Tibial nerve (tissue), 4 donors: ENCODE data around the gene PLEKHA7. TPM values are rescaled to one million over a fixed set of nuclear protein-coding genes. Genes with fewer than 3 reads are reported as not detected.

Experiments
- DNase-seq, 2 donors: peaks; one replicate each; pipeline ENCODE4 v3.0.0-alpha.2; 2019; ENCODE audit warnings: low spot score in 2 of 2
- H3K27ac ChIP-seq, 4 donors: fragments of 200-600 bp; sonication (generic) in 3 of 4; one replicate each; pipeline ENCODE4 v1.5.1; 2017 to 2019; ENCODE audit warnings: mild to moderate bottlenecking in 1 of 4
- H3K27me3 ChIP-seq, 2 donors: fragments of 200-600 bp; sonication (generic) in 1 of 2; one replicate each; pipeline versions ENCODE4 v1.5.1 to v1.6.0; 2017 to 2019
- H3K36me3 ChIP-seq, 3 donors: fragments of 200-600 bp; sonication (generic); one replicate each; pipeline ENCODE4 v1.5.1; 2018 to 2019
- H3K4me1 ChIP-seq, 4 donors: fragments of 200-600 bp; sonication (generic) in 3 of 4; one replicate each; pipeline ENCODE4 v1.5.1; 2017 to 2019
- H3K4me3 ChIP-seq, 4 donors: fragments of 200-600 bp; sonication (generic) in 3 of 4; one replicate each; pipeline ENCODE4 v1.5.1; 2017 to 2019; ENCODE audit warnings: mild to moderate bottlenecking in 1 of 4, moderate library complexity in 1 of 4
- H3K9me3 ChIP-seq, 4 donors: fragments of 200-600 bp; sonication (generic) in 3 of 4; one replicate each; pipeline ENCODE4 v1.5.1; 2017 to 2019
- EP300 ChIP-seq, 2 donors: sonication (generic); formaldehyde crosslinking; IDR thresholded peaks; one replicate each; pipeline ENCODE4 v1.6.1; 2017; ENCODE audit warnings: antibody characterized with exemption in 2 of 2, mild to moderate bottlenecking in 1 of 2
- POLR2A ChIP-seq, 2 donors: fragments of 450-650 bp; IDR thresholded peaks; one replicate each; pipeline ENCODE4 v1.6.1; 2017; ENCODE audit warnings: antibody characterized with exemption in 2 of 2, mild to moderate bottlenecking in 2 of 2, moderate library complexity in 2 of 2
- WGBS, 2 donors: methylation state at CpG; one replicate each; pipeline ENCODE4 v1.1.5; 2018; 5-methylcytosine and 5-hydroxymethylcytosine counted together
- total RNA-seq, 4 donors: library from RNA; depleted of rRNA; stranded (reverse); fragments of >200 nt; gene quantifications; one replicate each; pipeline ENCODE4 v1.1.0, GENCODE V29; 2016
- TF ChIP-seq, protein P1 (sequence below), 5 experiments: fragments of 200-600 bp in 3 of 5; fragments of 450-650 bp in 2 of 5; sonication (generic) in 3 of 5; IDR thresholded peaks; one replicate each; pipeline ENCODE4 v1.5.1; 2016 to 2019; ENCODE audit warnings: antibody characterized with exemption in 5 of 5, mild to moderate bottlenecking in 3 of 5, moderate library complexity in 2 of 5

The PLEKHA7 gene
- total RNA-seq, 4 donors from 2014 or later = 41.6 to 56.7 (median 50.1) TPM

DNA sequence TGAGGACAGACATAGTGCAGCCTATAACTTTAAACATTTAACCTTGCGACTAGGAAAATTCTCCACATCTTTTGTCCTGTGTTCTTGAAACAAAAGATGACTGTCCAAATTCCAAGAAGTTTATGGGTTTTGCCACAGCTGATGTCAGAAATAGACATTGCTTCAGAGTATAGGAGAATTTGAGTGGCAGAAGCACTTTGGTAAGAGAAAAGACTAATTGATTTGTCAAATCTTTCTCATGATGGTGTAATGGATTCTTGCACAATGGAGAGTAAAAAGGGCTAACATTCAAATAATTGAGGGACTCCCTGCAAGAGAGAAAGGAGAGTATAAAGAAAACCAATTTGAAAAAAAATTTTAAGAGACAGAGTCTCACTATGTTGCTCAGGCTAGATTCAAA lies 250.5 kb downstream of the PLEKHA7 start:
- Histone ChIP-seq H3K36me3 (peaks cover 0 to 4% (median 0%) of the 10 kb centered on the region in 3 donors), H3K27ac (no peak overlapping the region), H3K27me3 (no peaks in the 10 kb centered on the region), H3K4me1 (no peaks in the 10 kb centered on the region), H3K4me3 (no peak overlapping the region), H3K9me3 (no peaks in the 10 kb centered on the region)
- no peak for DNase-seq
- TF ChIP-seq EP300 (IDR thresholded peaks at IDR 0.05) (no peak), POLR2A (IDR thresholded peaks at IDR 0.05) (no peak)
- TF ChIP-seq, protein P1, sequence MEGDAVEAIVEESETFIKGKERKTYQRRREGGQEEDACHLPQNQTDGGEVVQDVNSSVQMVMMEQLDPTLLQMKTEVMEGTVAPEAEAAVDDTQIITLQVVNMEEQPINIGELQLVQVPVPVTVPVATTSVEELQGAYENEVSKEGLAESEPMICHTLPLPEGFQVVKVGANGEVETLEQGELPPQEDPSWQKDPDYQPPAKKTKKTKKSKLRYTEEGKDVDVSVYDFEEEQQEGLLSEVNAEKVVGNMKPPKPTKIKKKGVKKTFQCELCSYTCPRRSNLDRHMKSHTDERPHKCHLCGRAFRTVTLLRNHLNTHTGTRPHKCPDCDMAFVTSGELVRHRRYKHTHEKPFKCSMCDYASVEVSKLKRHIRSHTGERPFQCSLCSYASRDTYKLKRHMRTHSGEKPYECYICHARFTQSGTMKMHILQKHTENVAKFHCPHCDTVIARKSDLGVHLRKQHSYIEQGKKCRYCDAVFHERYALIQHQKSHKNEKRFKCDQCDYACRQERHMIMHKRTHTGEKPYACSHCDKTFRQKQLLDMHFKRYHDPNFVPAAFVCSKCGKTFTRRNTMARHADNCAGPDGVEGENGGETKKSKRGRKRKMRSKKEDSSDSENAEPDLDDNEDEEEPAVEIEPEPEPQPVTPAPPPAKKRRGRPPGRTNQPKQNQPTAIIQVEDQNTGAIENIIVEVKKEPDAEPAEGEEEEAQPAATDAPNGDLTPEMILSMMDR (IDR thresholded peaks at IDR 0.05) = no peak
- 63 to 71% methylated on average over 1 of the region's 1 CpG for WGBS, 2 donors

DNA sequence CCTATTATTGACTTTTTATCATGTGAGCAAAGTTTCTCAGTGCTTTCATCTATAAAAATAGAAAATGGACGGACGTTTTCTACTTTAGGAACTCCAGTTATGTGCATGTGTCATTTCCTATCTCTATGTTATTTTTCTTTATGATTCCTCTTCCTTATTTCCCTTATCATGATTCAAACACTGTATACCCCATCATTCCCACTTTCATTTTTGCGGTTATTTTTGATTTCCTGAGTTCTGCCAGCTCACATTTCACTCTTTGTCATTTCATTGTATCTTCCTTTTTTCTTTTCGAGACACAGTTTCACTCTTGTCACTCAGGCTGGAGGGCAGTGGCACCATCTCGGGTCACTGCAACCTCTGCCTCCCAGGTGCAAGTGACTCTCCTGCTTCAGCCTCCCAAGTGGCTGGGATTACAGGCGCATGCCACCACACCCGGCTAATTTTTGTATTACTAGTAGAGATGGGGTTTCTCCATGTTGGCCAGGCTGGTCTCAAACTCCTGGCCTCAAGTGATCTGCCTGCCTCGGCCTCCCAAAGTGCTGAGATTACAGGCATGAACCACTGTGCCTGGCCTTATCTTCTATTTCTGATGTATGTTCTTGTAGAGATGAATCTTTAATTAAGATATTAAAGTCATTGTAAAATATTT lies 254.2 kb downstream of the PLEKHA7 start:
- H3K4me3 ChIP-seq = no peak overlapping the region
- no peaks in the 10 kb centered on the region for H3K4me1 ChIP-seq
- TF ChIP-seq EP300 (IDR thresholded peaks at IDR 0.05) (no peak), POLR2A (IDR thresholded peaks at IDR 0.05) (no peak)
- TF ChIP-seq, protein P1 (IDR thresholded peaks at IDR 0.05) = no peak
- 71 to 72% methylated on average over 8 of the region's 8 CpGs for WGBS, 2 donors
- DNase-seq = no peak
- H3K9me3 ChIP-seq = no peaks in the 10 kb centered on the region
- no peaks in the 10 kb centered on the region for H3K27me3 ChIP-seq
- peaks cover 0 to 42% (median 8%) of the 10 kb centered on the region in 3 donors for H3K36me3 ChIP-seq
- H3K27ac ChIP-seq = no peak overlapping the region

DNA sequence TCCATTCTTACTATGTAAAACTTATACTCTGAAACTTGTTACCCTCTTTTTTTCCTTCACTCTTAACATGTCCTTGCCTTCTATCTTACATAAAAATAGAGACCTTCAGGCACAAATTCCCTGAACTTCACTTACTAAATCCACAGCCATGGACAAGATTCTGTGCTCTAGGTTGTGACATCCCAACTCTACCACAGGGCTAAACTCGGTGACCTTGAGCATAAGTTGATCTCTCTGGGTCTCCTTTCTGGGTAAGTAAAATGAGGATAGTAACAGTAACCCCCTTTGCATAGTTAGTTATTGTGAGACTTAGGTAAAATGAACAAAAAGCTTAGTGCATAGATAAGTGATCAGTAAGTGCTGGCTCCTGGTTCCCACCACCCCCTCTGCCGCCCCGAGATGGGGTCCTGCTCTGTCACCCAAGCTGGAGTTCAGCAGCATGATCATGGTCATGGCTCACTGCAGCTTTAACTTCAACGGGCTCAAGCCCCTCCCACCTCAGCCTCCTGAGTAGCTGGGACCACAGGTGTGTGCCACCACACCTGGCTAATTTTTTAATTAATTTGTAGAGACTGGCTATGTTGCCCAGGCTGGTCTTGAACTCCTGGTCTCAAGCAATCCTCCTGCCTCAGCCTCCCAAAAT lies 255.7 kb downstream of the PLEKHA7 start:
- Histone ChIP-seq H3K9me3 (no peaks in the 10 kb centered on the region), H3K27ac (no peak overlapping the region), H3K27me3 (no peaks in the 10 kb centered on the region), H3K4me3 (no peak overlapping the region), H3K4me1 (no peaks in the 10 kb centered on the region), H3K36me3 (peaks cover 0 to 57% (median 12%) of the 10 kb centered on the region in 3 donors)
- TF ChIP-seq EP300 (IDR thresholded peaks at IDR 0.05) (no peak), POLR2A (IDR thresholded peaks at IDR 0.05) (no peak)
- TF ChIP-seq, protein P1 (IDR thresholded peaks at IDR 0.05) = no peak
- DNase-seq = no peak
- WGBS, 2 donors = 88 to 94% methylated on average over 4 of the region's 4 CpGs

DNA sequence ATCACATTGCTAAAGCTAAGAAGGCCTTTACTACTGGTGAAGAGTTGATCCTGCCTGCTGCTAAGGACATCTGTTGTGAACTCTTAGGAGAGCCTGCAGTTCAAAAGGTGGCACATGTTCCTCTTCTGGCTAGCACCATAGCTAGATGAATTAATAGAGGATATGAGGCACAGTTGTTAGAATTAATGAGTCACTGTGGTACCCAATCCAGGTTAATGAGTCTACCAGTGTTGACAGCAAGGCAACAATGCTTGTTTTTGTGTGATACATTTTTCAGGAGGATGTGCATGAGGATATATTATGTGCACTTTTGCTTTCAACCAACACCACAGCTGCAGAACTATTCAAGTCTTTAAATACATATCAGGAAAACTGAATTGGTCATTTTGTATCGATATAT lies 263.8 kb downstream of the PLEKHA7 start:
- Histone ChIP-seq H3K4me3 (no peak overlapping the region), H3K36me3 (peaks cover 0 to 98% (median 12%) of the 10 kb centered on the region in 3 donors), H3K27me3 (no peaks in the 10 kb centered on the region), H3K9me3 (no peaks in the 10 kb centered on the region), H3K27ac (no peak overlapping the region), H3K4me1 (peaks cover 0 to 24% (median 3%) of the 10 kb centered on the region in 4 donors)
- 45 to 100% methylated on average over 1 of the region's 1 CpG for WGBS, 2 donors
- DNase-seq = no peak
- TF ChIP-seq EP300 (IDR thresholded peaks at IDR 0.05) (no peak), POLR2A (IDR thresholded peaks at IDR 0.05) (no peak)
- TF ChIP-seq, protein P1 (IDR thresholded peaks at IDR 0.05) = no peak

DNA sequence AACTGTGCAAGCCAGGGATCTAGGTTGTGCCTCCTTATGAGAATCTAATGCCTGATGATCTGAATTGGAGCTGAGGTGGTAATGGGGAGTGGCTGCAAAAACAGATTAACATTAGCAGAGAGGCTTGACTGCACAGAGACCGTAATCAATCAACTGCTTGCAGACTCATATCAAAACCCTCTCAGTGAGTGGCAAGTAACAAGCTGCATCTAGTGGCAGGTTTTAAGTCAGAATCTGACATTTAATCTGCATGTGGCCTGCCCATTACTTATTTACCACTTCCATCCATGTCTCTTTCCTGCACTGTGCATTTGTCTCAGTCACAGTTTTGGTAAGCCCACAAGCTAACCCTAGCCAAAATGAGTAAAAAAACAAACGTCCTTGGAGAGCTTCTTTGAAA lies 264.5 kb downstream of the PLEKHA7 start:
- 64 to 75% methylated on average over 2 of the region's 2 CpGs for WGBS, 2 donors
- Histone ChIP-seq H3K27me3 (no peaks in the 10 kb centered on the region), H3K4me3 (no peak overlapping the region), H3K27ac (no peak overlapping the region), H3K36me3 (peaks cover 0 to 98% (median 8%) of the 10 kb centered on the region in 3 donors), H3K9me3 (no peaks in the 10 kb centered on the region), H3K4me1 (peaks cover 0 to 32% (median 6%) of the 10 kb centered on the region in 4 donors)
- TF ChIP-seq EP300 (IDR thresholded peaks at IDR 0.05) (no peak), POLR2A (IDR thresholded peaks at IDR 0.05) (no peak)
- TF ChIP-seq, protein P1 (IDR thresholded peaks at IDR 0.05) = no peak
- DNase-seq = no peak
